AG09319 (cell line): Measurements from ENCODE around the gene YTHDC2.

Experiments used
- DNase-seq: peaks from one replicate; pipeline ENCODE4 v3.0.0-alpha.2; 2010; ENCODE audit warnings: low read depth; ENCODE audit errors: extremely low read depth
- TF ChIP-seq, protein P1 (sequence below): IDR thresholded peaks from 2 replicates; pipeline ENCODE4 v1.5.1; 2011; ENCODE audit warnings: low read depth, mild to moderate bottlenecking, inconsistent platforms, low read length, moderate library complexity

Gene YTHDC2

GRCh38 chr5:113518884-113519283 lies 5.4 kb downstream of the YTHDC2 start:
- TF ChIP-seq, protein P1, sequence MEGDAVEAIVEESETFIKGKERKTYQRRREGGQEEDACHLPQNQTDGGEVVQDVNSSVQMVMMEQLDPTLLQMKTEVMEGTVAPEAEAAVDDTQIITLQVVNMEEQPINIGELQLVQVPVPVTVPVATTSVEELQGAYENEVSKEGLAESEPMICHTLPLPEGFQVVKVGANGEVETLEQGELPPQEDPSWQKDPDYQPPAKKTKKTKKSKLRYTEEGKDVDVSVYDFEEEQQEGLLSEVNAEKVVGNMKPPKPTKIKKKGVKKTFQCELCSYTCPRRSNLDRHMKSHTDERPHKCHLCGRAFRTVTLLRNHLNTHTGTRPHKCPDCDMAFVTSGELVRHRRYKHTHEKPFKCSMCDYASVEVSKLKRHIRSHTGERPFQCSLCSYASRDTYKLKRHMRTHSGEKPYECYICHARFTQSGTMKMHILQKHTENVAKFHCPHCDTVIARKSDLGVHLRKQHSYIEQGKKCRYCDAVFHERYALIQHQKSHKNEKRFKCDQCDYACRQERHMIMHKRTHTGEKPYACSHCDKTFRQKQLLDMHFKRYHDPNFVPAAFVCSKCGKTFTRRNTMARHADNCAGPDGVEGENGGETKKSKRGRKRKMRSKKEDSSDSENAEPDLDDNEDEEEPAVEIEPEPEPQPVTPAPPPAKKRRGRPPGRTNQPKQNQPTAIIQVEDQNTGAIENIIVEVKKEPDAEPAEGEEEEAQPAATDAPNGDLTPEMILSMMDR = no peak
- no peak for DNase-seq

DNA sequence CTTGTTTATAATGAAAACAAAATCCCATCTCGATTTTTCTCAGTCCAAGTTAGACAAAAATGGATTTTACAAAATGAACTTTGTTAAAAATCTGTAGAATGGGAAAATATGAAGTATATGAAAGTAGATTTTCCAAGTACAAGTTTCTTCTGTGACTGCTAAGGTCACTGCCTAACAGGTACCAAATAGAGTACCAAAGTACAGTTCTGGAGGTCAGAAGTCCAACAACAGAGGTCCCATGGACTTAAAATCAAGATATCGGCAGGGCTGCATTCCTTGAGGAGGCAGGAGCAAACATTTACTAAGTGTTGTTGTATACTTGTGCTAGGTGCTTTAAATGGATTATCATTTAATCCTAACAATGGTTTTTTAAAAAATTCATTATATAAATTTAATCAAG lies 5.9 kb downstream of the YTHDC2 start:
- no peak for DNase-seq
- TF ChIP-seq, protein P1 = no peak

DNA sequence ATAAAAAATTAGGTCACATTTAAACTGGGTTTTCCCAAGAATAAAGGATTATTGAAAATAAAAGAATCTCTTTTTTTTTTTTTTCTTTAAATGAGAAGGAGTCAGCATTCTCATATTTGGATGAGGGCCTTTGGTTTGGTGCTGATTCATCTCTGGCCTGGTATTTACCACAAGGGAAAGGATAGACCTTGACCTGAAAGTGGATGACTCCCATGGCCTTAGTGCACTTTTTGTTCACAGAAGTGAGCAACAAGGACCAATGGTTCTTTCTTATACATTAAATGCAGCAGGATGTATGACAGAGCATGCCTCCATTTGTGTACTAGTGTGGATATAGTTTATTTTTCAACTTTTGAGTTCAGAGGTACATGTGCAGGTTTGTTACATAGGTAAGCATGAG lies 6.9 kb downstream of the YTHDC2 start:
- TF ChIP-seq, protein P1 = no peak
- no peak for DNase-seq

DNA sequence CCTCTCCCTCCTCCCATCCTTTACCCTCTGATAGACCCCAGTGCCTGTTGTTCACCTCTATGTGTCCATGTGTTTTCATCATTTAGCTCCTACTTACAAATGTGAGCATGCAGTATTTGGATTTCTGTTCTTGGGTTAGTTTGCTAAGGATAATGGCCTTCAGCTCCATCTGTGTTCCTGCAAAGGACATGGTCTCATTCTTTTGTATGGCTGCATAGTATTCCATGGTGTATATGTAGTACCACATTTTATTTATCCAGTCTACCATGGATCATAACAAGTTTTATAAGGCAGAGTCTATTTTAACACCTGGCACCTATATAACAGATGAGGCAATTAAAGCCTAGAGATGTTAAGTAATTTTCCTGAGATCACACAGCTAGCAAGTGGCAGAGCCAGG lies 7.4 kb downstream of the YTHDC2 start:
- TF ChIP-seq, protein P1 = no peak

DNA sequence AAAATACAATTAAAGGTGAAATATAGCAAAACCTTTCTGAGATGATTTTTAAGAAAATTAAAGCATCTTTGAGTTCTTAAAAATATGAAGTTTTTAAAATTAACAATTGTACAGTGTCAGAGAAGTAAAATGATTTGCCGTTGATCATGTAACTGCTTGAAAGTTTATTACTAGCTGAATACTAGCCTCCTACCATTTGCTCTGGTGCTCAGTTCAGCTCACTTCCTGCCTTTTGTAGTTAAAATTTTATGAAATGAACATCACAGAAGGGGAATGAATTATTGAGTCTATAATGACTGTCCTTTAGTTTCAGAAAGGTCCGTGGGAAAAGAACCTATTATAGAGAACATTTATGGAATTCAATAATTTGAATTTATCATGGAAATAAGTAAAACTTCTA lies 9.7 kb downstream of the YTHDC2 start:
- no peak for DNase-seq

More for the DNA sequence above, 7.4 kb downstream of the YTHDC2 start:
- DNase-seq = no peak

DNA sequence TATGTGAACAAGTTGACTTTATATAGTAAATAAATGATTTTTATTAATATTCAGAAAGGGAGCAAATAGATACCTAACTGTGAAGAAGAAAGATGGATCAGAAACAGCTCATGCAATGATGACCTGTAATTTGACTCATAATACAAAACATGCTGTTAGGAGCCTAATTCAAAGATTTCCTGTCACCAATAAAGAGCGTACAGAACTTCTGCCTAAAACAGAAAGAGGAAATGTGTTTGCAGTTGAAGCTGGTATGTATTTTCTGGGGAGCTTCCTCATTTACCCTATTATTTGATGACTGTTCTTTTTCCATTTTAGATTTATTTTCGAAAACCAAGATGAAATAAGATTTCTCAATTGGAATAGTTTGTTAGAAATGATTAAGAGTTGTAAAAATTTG lies 11.4 kb downstream of the YTHDC2 start:
- DNase-seq = no peak

More for the DNA sequence above, 9.7 kb downstream of the YTHDC2 start:
- TF ChIP-seq, protein P1 = no peak

DNA sequence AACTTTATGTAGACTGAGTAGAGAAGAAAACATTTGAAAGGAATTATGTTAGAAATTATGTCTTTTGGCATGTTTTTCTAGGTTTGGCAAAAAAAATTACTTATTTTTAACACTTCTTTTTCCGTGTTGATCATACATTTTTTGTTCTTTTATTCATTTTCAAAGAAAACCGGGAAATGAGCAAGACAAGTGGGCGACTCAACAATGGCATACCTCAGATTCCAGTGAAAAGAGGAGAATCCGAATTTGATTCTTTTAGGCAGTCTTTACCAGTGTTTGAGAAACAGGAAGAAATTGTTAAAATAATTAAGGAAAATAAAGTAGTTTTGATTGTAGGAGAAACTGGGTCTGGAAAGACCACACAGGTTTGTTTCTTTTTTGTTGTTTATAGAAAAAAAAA lies 12.9 kb downstream of the YTHDC2 start:
- TF ChIP-seq, protein P1 = no peak
- DNase-seq = no peak

More for the DNA sequence above, 11.4 kb downstream of the YTHDC2 start:
- TF ChIP-seq, protein P1 = no peak

- DNase-seq = no peak
- TF ChIP-seq, protein P1 = no peak
Measured at GRCh38 chr5:113527746-113528145, 14.3 kb downstream of the YTHDC2 start.
